Ascending aorta (tissue), 2 donors: ENCODE data around the gene TLE1. TPM values are rescaled to one million over a fixed set of nuclear protein-coding genes. Genes with fewer than 3 reads are reported as not detected.
A peak's percentile ranks its signal among the peaks of the same experiment; 100 is the strongest.
"Not testable (repeated sequence)": the region's sequence is repeated elsewhere in the genome, so short reads cannot be mapped to it uniquely, and the experiment has no call there.

ENCODE experiments used
- DNase-seq, 2 donors: peaks; one replicate each; pipeline ENCODE4 v3.0.0-alpha.2; 2019; ENCODE audit warnings: low spot score in 2 of 2
- H3K27ac ChIP-seq, 2 donors: fragments of 200-600 bp; sonication (generic); one replicate each; pipeline ENCODE4 v1.5.1; 2016 to 2017; ENCODE audit warnings: mild to moderate bottlenecking in 1 of 2
- H3K27me3 ChIP-seq: fragments of 200-600 bp; sonication (generic); one replicate; pipeline ENCODE4 v1.5.1; 2017
- H3K36me3 ChIP-seq, 2 donors: fragments of 200-600 bp; sonication (generic); one replicate each; pipeline ENCODE4 v1.5.1; 2016
- H3K4me1 ChIP-seq, 2 donors: fragments of 200-600 bp; sonication (generic); one replicate each; pipeline ENCODE4 v1.5.1; 2016 to 2017; ENCODE audit warnings: mild to moderate bottlenecking in 1 of 2
- H3K4me3 ChIP-seq, 2 donors: fragments of 200-600 bp; sonication (generic); one replicate each; pipeline ENCODE4 v1.5.1; 2016 to 2017; ENCODE audit warnings: mild to moderate bottlenecking in 1 of 2
- H3K9me3 ChIP-seq, 2 donors: fragments of 200-600 bp; sonication (generic); one replicate each; pipeline ENCODE4 v1.5.1; 2016
- CTCF ChIP-seq, 3 experiments: fragments of 200-600 bp in 2 of 3; fragments of 450-650 bp in 1 of 3; sonication (generic) in 2 of 3; IDR thresholded peaks; one replicate each; pipeline ENCODE4 v1.5.1; 2016 to 2019; ENCODE audit warnings: antibody characterized with exemption in 3 of 3, mild to moderate bottlenecking in 1 of 3, moderate library complexity in 1 of 3
- intact Hi-C: fragments of 100-400 bp; cut with DNase I; formaldehyde crosslinking; loops from one replicate; pipeline ENCODE4 v1.15.1; 2023
- total RNA-seq: library from RNA; depleted of rRNA; stranded (reverse); fragments of >200 nt; gene quantifications from one replicate; pipeline ENCODE4 v1.1.0, GENCODE V29; 2016

The TLE1 gene
- total RNA-seq, 1 donor from 2014 or later, result 58.5 TPM

DNA sequence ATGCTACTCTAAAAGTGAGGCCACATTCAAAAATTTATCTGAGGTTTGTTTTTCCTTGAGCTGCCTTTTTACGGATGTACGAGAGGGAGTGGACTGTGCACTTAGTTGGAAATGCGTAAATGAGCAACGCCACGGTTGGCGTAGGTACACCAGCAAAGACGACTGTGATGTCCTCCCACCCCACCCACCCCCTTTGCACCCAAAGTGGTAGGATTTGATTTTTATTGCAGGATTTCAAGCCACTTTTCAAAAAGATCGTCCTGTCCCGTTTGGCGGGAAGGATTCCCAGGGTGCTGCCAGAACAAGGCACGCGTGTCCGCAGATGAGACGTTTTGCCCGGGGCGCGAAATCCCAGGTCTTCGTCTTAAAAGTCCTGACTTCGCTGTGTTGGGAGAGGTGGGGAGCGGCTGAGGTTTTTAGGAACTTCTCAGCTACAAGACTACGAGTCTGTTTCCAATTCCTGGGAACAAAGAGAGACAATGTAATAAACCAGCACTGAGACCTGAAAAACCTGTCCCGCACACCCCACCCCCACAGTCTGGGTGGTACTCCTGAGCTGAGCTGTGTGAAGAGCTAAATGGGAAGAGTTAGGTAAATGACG lies 1.0 kb upstream of the TLE1 start:
- Histone ChIP-seq H3K27me3 (no peaks in the 10 kb centered on the region), H3K4me1 (peaks cover 0 to 4% of the 10 kb centered on the region in 2 donors), H3K36me3 (no peaks in the 10 kb centered on the region), H3K9me3 (no peaks in the 10 kb centered on the region), H3K27ac (peak overlapping the region; percentile 59 to 72), H3K4me3 (peak overlapping the region; percentile 80 to 83)
- intact Hi-C loops, result loop anchor here (1.0 to 10.0 kb wide), 4 partner anchors 48 to 804 kb away; no protein-coding TSS in a partner anchor
- TF ChIP-seq CTCF (IDR thresholded peaks at IDR 0.05), result no peak
- DNase-seq, result peak in 1 of 2 donors; percentile 68

GRCh38 chr9:81689093-81689342 lies 329 bp downstream of the TLE1 start:
- peak overlapping the region; percentile 96 to 97 for H3K27ac ChIP-seq
- H3K9me3 ChIP-seq, H3K36me3 ChIP-seq, H3K27me3 ChIP-seq, DNase-seq: not testable (repeated sequence)
- intact Hi-C loops, result loop anchor here (1.0 to 10.0 kb wide), 7 partner anchors 57 to 367 kb away; no protein-coding TSS in a partner anchor
- peaks cover 0 to 17% of the 10 kb centered on the region in 2 donors for H3K4me1 ChIP-seq
- peak overlapping the region; percentile 80 to 83 for H3K4me3 ChIP-seq

DNA sequence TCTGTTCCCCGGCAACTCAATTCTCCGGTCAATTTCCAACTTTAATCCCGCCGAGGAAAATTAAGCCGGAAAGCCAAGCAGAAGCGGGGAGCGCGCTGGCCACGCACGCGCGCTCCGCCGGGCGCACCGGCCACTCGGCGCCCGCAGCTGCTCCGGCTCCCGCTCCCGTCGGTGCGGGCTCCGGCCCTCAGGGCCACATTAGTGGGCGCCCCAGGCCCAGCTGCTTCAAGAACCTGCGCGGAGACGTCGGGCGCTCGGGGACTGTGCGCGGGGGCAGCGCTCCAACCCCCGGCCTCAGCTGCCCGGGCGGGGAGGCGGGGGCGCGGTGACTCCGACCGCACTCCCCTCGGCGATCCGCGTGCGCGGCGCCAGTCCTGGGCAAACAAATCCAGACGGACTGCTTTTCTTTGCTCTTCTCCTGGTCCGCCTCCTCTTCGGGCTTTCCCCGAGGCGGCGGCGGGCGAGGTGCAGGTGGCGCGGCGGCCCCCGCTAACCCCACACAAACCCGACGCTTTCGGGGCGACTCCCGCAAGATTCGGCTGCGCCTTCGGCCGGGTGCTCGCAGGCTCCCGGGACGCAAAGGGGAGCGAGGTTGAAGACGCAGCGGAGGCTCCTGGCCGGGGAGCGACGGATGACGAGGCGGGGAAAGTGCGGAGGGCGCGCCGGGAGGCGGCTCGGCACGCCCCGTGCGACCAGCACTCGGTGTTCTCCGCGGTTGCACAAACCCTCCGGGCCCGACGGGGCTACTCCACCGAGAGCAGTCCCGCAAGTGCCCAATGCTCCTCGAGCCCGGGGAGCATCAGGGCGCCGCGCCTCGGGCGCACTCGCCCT lies 870 bp downstream of the TLE1 start:
- peak in 1 of 2 donors; percentile 83 for DNase-seq
- intact Hi-C loops, result loop anchor here (1.0 to 10.0 kb wide), 7 partner anchors 56 to 366 kb away; no protein-coding TSS in a partner anchor
- not testable (repeated sequence) for H3K9me3 ChIP-seq, H3K27me3 ChIP-seq, H3K36me3 ChIP-seq
- Histone ChIP-seq H3K4me3 (peak overlapping the region; percentile 80 to 83), H3K4me1 (peaks cover 0 to 22% of the 10 kb centered on the region in 2 donors), H3K27ac (peak overlapping the region; percentile 96 to 97)

GRCh38 chr9:81687521-81688261 lies 1.7 kb downstream of the TLE1 start:
- intact Hi-C loops, result loop anchor here (2.0 to 10.0 kb wide), 6 partner anchors 55 to 365 kb away; no protein-coding TSS in a partner anchor
- Histone ChIP-seq H3K9me3 (no peaks in the 10 kb centered on the region), H3K4me1 (peaks cover 0 to 22% of the 10 kb centered on the region in 2 donors), H3K4me3 (peak overlapping the region; percentile 80 to 83), H3K27me3 (no peaks in the 10 kb centered on the region), H3K27ac (peak overlapping the region; percentile 96 to 97), H3K36me3 (peaks cover 0 to 7% of the 10 kb centered on the region in 2 donors)
- DNase-seq, result peak in 1 of 2 donors; percentile 79
- TF ChIP-seq CTCF (IDR thresholded peaks at IDR 0.05), result no peak

DNA sequence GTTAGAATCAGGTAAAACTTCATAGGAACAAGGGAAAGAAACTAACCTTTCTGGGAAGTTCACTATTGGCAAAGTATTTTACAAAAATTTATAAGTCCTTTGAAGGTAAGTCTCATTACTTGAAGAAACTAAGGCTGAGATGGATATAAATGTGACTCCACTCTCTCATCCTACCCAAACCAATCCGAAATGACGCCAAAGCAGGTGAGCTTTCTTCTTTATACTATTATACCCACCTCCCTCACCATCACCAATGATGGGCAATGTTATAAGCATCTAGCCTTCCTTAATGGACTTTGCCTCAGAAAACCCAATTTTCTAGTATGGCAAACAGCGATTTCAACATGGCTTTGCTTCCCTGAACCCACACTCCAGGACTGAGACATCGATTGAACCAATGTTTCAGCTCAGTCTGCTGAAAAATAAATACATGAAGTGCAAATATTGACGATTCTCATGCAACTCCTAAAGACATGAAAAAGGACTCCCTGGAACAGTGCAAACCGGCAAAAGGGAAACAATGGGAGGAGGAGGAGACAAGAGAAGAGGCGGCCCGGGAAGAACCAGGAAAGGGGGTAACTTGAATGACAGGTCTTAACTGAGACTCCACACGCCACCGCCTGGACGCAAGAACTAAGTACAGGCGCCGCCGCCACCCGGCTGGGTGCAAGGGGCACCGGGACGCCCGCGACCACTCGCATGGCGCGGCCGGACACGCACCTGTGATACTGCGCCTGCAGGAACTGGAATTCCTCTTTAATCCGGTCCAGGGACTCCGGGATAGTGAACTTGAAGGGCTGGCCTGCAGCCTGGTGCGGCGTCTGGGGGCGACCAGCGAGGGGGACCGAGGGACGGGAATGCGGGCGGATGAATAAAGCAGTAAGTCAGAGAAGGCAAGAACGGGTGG lies 2.5 kb downstream of the TLE1 start:
- TF ChIP-seq CTCF (IDR thresholded peaks at IDR 0.05), result peak; percentile 76 to 88 (median 88)
- DNase-seq, result peak; percentile 23 to 92
- Histone ChIP-seq H3K4me3 (peak overlapping the region; percentile 80 to 83), H3K27me3 (no peaks in the 10 kb centered on the region), H3K27ac (peak overlapping the region; percentile 96 to 97), H3K9me3 (no peaks in the 10 kb centered on the region), H3K36me3 (peaks cover 2 to 7% of the 10 kb centered on the region in 2 donors), H3K4me1 (peaks cover 0 to 25% of the 10 kb centered on the region in 2 donors)
- intact Hi-C loops, result loop anchor here (2.0 to 10.0 kb wide), 5 partner anchors 55 to 365 kb away; no protein-coding TSS in a partner anchor
